H1 (cell line): ENCODE measurements around the gene SVOPL. TPM values are rescaled to one million over a fixed set of nuclear protein-coding genes. Genes with fewer than 3 reads are reported as not detected.

Source experiments
- CHD7 ChIP-seq: fragments of 300-600 bp; sonication (generic); IDR thresholded peaks from 2 replicates; pipeline ENCODE4 v1.7.1; 2012; ENCODE audit warnings: low read length, moderate library complexity, mild to moderate bottlenecking, inconsistent platforms; ENCODE audit not compliant: insufficient replicate concordance
- EP300 ChIP-seq, 2 experiments: IDR thresholded peaks; 1 replicate in 1 of 2; 2 replicates in 1 of 2; pipeline ENCODE4 v1.6.1; 2011 to 2012; ENCODE audit warnings: low read depth in 2 of 2, low read length in 2 of 2, mild to moderate bottlenecking in 2 of 2, borderline replicate concordance in 1 of 2, inconsistent platforms in 1 of 2, moderate library complexity in 1 of 2
- HDAC6 ChIP-seq: IDR thresholded peaks from one replicate; pipeline ENCODE4 v1.7.1; 2012; ENCODE audit warnings: low read depth, mild to moderate bottlenecking, inconsistent platforms, low read length, moderate library complexity
- SP1 ChIP-seq: IDR thresholded peaks from 2 replicates; pipeline ENCODE4 v1.6.1; 2011; ENCODE audit warnings: low read depth, low read length
- SRF ChIP-seq: IDR thresholded peaks from 2 replicates; pipeline ENCODE4 v1.6.1; 2011; ENCODE audit warnings: mild to moderate bottlenecking, low read depth, low read length, moderate library complexity
- USF2 ChIP-seq: IDR thresholded peaks from 2 replicates; pipeline ENCODE4 v1.6.1; 2011; ENCODE audit warnings: low read length, improper control_type of control experiment
- ZNF274 ChIP-seq: IDR thresholded peaks from 2 replicates; pipeline ENCODE4 v1.7.0; 2012; ENCODE audit warnings: low read length, borderline replicate concordance; ENCODE audit errors: extremely low read depth
- polyA plus RNA-seq, 7 experiments: library from polyadenylated mRNA; depleted of rRNA in 3 of 7; stranded (reverse) in 5 of 7; unstranded in 2 of 7; fragments of >200 nt in 5 of 7; fragments of 200-250 nt in 2 of 7; gene quantifications; 1 replicate in 5 of 7; 2 replicates in 1 of 7; 4 replicates in 1 of 7; pipeline versions ENCODE4 v1.2.1 to v1.2.3, GENCODE V29; 2011 to 2013; ENCODE audit warnings: missing spikeins in 2 of 7, mixed read lengths in 2 of 7
- total RNA-seq: library from RNA; stranded (reverse); fragmentation: NEBNext Ultra II Directional; extraction: Animal tissue kit (Norgen Biotek cat#: 25700); gene quantifications from 2 replicates; pipeline ENCODE4 v1.2.1, GENCODE V29; 2021

SVOPL gene
- total and polyA plus RNA-seq, 2 of the 8 experiments (the other 6 are each of a cell fraction or from before 2014, with no cell fraction given) = 1.1 to 1.4 TPM

- TF ChIP-seq CHD7 = no peak
- TF ChIP-seq ZNF274 = no peak
- no peak for TF ChIP-seq EP300 (IDR thresholded peaks at IDR 0.05; ENCODE audit: borderline replicate concordance in 1 of 2, low read depth in 2 of 2, low read length in 2 of 2)
- no peak for TF ChIP-seq SP1
- TF ChIP-seq SRF = no peak
- TF ChIP-seq HDAC6 = no peak
- no peak for TF ChIP-seq USF2
Measured at GRCh38 chr7:138670594-138670993, 30.6 kb downstream of the SVOPL start (continued).
